H1 (cell line): ENCODE data around the gene RTN4IP1. TPM values are rescaled to one million over a fixed set of nuclear protein-coding genes. Genes with fewer than 3 reads are reported as not detected.

Experiments used
- polyA plus RNA-seq, 7 experiments: library from polyadenylated mRNA; depleted of rRNA in 3 of 7; stranded (reverse) in 5 of 7; unstranded in 2 of 7; fragments of >200 nt in 5 of 7; fragments of 200-250 nt in 2 of 7; gene quantifications; 1 replicate in 5 of 7; 2 replicates in 1 of 7; 4 replicates in 1 of 7; pipeline versions ENCODE4 v1.2.1 to v1.2.3, GENCODE V29; 2011 to 2013; ENCODE audit warnings: missing spikeins in 2 of 7, mixed read lengths in 2 of 7
- total RNA-seq: library from RNA; stranded (reverse); fragmentation: NEBNext Ultra II Directional; extraction: Animal tissue kit (Norgen Biotek cat#: 25700); gene quantifications from 2 replicates; pipeline ENCODE4 v1.2.1, GENCODE V29; 2021
- TF ChIP-seq, protein P1 (sequence below): IDR thresholded peaks from 2 replicates; pipeline ENCODE4 v1.6.1; 2012; ENCODE audit warnings: inconsistent platforms

RTN4IP1 gene
- total and polyA plus RNA-seq, 2 of the 8 experiments (the other 6 are each of a cell fraction or from before 2014, with no cell fraction given), result 14.6 to 19.5 TPM

DNA sequence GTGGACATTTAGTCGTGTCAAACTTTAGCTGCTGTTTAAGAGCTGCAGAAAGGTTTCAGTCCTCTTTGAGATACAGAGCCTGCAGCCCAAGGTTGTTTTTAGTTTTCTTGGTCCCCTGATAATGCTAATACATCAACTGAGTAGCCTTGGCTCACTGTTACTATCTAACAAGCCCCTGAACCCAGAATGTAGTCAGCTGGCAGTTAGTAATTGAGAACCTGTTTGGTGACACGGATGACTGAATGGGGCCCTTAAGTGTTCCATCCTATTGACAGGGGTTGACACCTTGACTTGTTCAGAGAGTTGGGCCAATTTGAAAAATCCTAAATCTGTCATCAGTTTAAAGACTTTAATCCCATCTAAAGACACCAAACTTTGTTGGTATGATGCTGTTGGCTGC, 2.8 kb downstream of the RTN4IP1 start (continued):
- TF ChIP-seq, protein P1, sequence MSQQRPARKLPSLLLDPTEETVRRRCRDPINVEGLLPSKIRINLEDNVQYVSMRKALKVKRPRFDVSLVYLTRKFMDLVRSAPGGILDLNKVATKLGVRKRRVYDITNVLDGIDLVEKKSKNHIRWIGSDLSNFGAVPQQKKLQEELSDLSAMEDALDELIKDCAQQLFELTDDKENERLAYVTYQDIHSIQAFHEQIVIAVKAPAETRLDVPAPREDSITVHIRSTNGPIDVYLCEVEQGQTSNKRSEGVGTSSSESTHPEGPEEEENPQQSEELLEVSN, result no peak
